Tibial nerve (tissue), 3 donors: ENCODE data around the gene KIAA2012.

ENCODE experiments used
- CTCF ChIP-seq, 5 experiments: fragments of 200-600 bp in 3 of 5; fragments of 450-650 bp in 2 of 5; sonication (generic) in 3 of 5; IDR thresholded peaks; one replicate each; pipeline ENCODE4 v1.5.1; 2016 to 2019; ENCODE audit warnings: antibody characterized with exemption in 5 of 5, mild to moderate bottlenecking in 3 of 5, moderate library complexity in 2 of 5
- POLR2A ChIP-seq, 2 donors: fragments of 450-650 bp; IDR thresholded peaks; one replicate each; pipeline ENCODE4 v1.6.1; 2017; ENCODE audit warnings: antibody characterized with exemption in 2 of 2, mild to moderate bottlenecking in 2 of 2, moderate library complexity in 2 of 2

- TF ChIP-seq CTCF (IDR thresholded peaks at IDR 0.05) (no peak), POLR2A (IDR thresholded peaks at IDR 0.05) (no peak)
Measured at GRCh38 chr2:202201220-202202160, 128.4 kb downstream of the KIAA2012 start.
